ENCODE measurements around the gene DCTN3.
"Not testable (repeated sequence)": the region's sequence is repeated elsewhere in the genome, so short reads cannot be mapped to it uniquely, and the experiment has no call there.

GRCh38 chr9:34639322-34639721 is 19.0 kb upstream of the DCTN3 start:
- TF ChIP-seq POLR2A (IDR thresholded peaks at IDR 0.05; ENCODE audit: low read depth, low read length); CTCF (IDR thresholded peaks at IDR 0.05; ENCODE audit: extremely low read depth in 1 of 2, insufficient read depth in 1 of 2, low read depth in 1 of 2, low read length in 2 of 2); EZH2 (IDR thresholded peaks at IDR 0.05; ENCODE audit: borderline replicate concordance, low read depth, low read length, severe bottlenecking); JUN (IDR thresholded peaks at IDR 0.05; ENCODE audit: borderline replicate concordance, insufficient read depth, insufficient read length, low read depth); POLR2AphosphoS5 (IDR thresholded peaks at IDR 0.05; ENCODE audit: insufficient read depth, low read depth, low read length); MAX (IDR thresholded peaks at IDR 0.05; ENCODE audit: insufficient read depth, insufficient read length); MYC (IDR thresholded peaks at IDR 0.05; ENCODE audit: low read depth, low read length): not testable (repeated sequence)
